SU-DHL-6 (cell line): ENCODE measurements around the gene CTPS1.

Experiments used
- H2AFZ ChIP-seq: fragments of 200-600 bp; sonication (generic); 2 replicates; pipeline ENCODE4 v1.6.1; 2014; ENCODE audit warnings: low read depth, mild to moderate bottlenecking, moderate library complexity, mixed read lengths, antibody characterized with exemption, low read length; ENCODE audit not compliant: severe bottlenecking
- H3F3A ChIP-seq: fragments of 200-600 bp; shearing (Covaris generic); 2 replicates; pipeline ENCODE4 v1.6.0; 2016; ENCODE audit warnings: antibody characterized with exemption, mild to moderate bottlenecking; ENCODE audit not compliant: insufficient read depth
- H3K27ac ChIP-seq: fragments of 200-600 bp; sonication (generic); 2 replicates; pipeline ENCODE4 v1.5.1; 2016; ENCODE audit warnings: low read depth, mild to moderate bottlenecking, low read length, moderate library complexity, mixed read lengths
- H3K27me3 ChIP-seq: fragments of 200-600 bp; sonication (generic), shearing (Covaris generic); 2 replicates; pipeline ENCODE4 v1.6.0; 2014; ENCODE audit warnings: mild to moderate bottlenecking, low read length
- H3K36me3 ChIP-seq: fragments of 200-600 bp; sonication (generic); 2 replicates; pipeline ENCODE4 v1.6.1; 2014; ENCODE audit warnings: mild to moderate bottlenecking, low read length, mixed read lengths
- H3K4me2 ChIP-seq: fragments of 300-600, 200-600 bp; shearing (Covaris generic), sonication (generic); 2 replicates; pipeline ENCODE4 v1.6.0; 2014; ENCODE audit warnings: low read length, low read depth, mild to moderate bottlenecking; ENCODE audit not compliant: poor library complexity, severe bottlenecking
- H3K4me3 ChIP-seq: fragments of 200-600 bp; sonication (generic); 2 replicates; pipeline ENCODE4 v1.5.1; 2014; ENCODE audit warnings: antibody characterized with exemption, low read length, mild to moderate bottlenecking, mixed read lengths; ENCODE audit not compliant: insufficient read depth, poor library complexity, severe bottlenecking
- H3K79me2 ChIP-seq: fragments of 200-600 bp; sonication (generic); 2 replicates; pipeline ENCODE4 v1.6.1; 2014; ENCODE audit warnings: mild to moderate bottlenecking, low read length, moderate library complexity; ENCODE audit not compliant: insufficient read depth
- H3K9ac ChIP-seq: fragments of 200-600 bp; sonication (generic); 2 replicates; pipeline ENCODE4 v1.7.0; 2014; ENCODE audit warnings: mild to moderate bottlenecking, low read length
- H3K9me2 ChIP-seq: fragments of 200-600 bp; sonication (generic); replicated peaks from 2 replicates; pipeline ENCODE4 v1.6.1; 2014; ENCODE audit warnings: low read length; ENCODE audit not compliant: insufficient read depth
- H3K9me3 ChIP-seq: fragments of 200-600 bp; sonication (generic); 2 replicates; pipeline ENCODE4 v1.6.1; 2014; ENCODE audit warnings: low read length, mixed read lengths; ENCODE audit not compliant: insufficient read depth
- H4K20me1 ChIP-seq: fragments of 200-600 bp; sonication (generic); 2 replicates; pipeline ENCODE4 v1.6.1; 2014; ENCODE audit warnings: low read depth, mild to moderate bottlenecking, antibody characterized with exemption, low read length, moderate library complexity, mixed read lengths
- CTCF ChIP-seq: fragments of 200-600 bp; sonication (generic); IDR thresholded peaks from one replicate; pipeline ENCODE4 v1.5.1; 2017; ENCODE audit warnings: antibody characterized with exemption, mild to moderate bottlenecking, low read length, moderate library complexity; ENCODE audit not compliant: insufficient read depth, poor library complexity, severe bottlenecking
- EZH2phosphoT487 ChIP-seq: fragments of 200-600 bp; sonication (generic), shearing (Covaris generic); conservative IDR thresholded peaks from 2 replicates; pipeline ENCODE4 v1.6.1; 2018; ENCODE audit warnings: mild to moderate bottlenecking, antibody characterized with exemption, low read length, moderate library complexity, mixed read lengths

The CTPS1 gene

GRCh38 chr1:41022424-41022823 lies 42.9 kb downstream of the CTPS1 start:
- H3K79me2 ChIP-seq = no peaks in the 10 kb centered on the region

GRCh38 chr1:41023279-41023990 lies 43.9 kb downstream of the CTPS1 start:
- Histone ChIP-seq H3K79me2 (no peaks in the 10 kb centered on the region), H3K4me2 (no peak overlapping the region), H3K9me2 (no peaks in the 10 kb centered on the region), H3K27ac (no peak overlapping the region), H3F3A (no peaks in the 10 kb centered on the region; the same call in 1 of the 2 replicates), H3K36me3 (no peaks in the 10 kb centered on the region), H3K27me3 (no peaks in the 10 kb centered on the region), H4K20me1 (no peaks in the 10 kb centered on the region), H3K4me3 (no peak overlapping the region), H3K9me3 (no peaks in the 10 kb centered on the region), H3K9ac (no peak overlapping the region), H2AFZ (no peak overlapping the region)
- TF ChIP-seq EZH2phosphoT487 = no peak
- TF ChIP-seq CTCF = no peak

More at GRCh38 chr1:41022424-41022823, 42.9 kb downstream of the CTPS1 start:
- Histone ChIP-seq H3K9ac (no peak overlapping the region), H3F3A (no peaks in the 10 kb centered on the region; the same call in 1 of the 2 replicates), H3K4me3 (no peak overlapping the region), H3K9me3 (no peaks in the 10 kb centered on the region), H2AFZ (no peak overlapping the region), H3K4me2 (no peak overlapping the region), H4K20me1 (no peaks in the 10 kb centered on the region), H3K36me3 (no peaks in the 10 kb centered on the region), H3K9me2 (no peaks in the 10 kb centered on the region), H3K27me3 (no peaks in the 10 kb centered on the region), H3K27ac (no peak overlapping the region)
- TF ChIP-seq CTCF (no peak), EZH2phosphoT487 (no peak)

DNA sequence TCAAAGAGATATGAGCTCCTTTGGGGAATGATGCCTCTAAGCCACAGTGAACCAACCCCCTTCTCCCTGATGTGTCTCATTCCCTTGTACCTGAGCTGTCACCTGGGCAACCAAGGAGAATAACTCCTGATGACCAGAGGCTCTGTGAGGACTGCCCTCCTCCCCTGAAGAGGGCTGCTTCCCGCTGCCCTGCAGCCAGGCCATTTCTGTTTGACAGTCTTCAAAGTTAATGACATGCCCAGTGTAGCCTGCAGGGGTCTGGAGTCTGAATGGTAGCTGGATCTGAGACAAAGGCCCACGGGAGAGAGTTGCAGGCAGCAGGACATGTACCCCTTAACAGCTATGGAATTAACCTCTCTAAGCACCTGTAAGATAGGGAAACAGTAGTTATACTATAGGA lies 45.5 kb downstream of the CTPS1 start:
- no peak overlapping the region for H3K4me3 ChIP-seq
- H4K20me1 ChIP-seq = no peaks in the 10 kb centered on the region
- H3K9me3 ChIP-seq = no peaks in the 10 kb centered on the region
- no peaks in the 10 kb centered on the region for H3K36me3 ChIP-seq
- no peaks in the 10 kb centered on the region for H3K9me2 ChIP-seq
- no peak overlapping the region for H3K4me2 ChIP-seq
- H3K27me3 ChIP-seq = no peaks in the 10 kb centered on the region
- TF ChIP-seq CTCF = no peak
- TF ChIP-seq EZH2phosphoT487 = no peak
- no peak overlapping the region for H2AFZ ChIP-seq
- no peaks in the 10 kb centered on the region; the same call in 1 of the 2 replicates for H3F3A ChIP-seq
- no peaks in the 10 kb centered on the region for H3K79me2 ChIP-seq
- H3K9ac ChIP-seq = no peak overlapping the region
- H3K27ac ChIP-seq = no peak overlapping the region
